AG08396 (cell line): ENCODE measurements around the gene PRICKLE2.

Source experiments
- DNase-seq: peaks from one replicate; pipeline ENCODE4 v3.0.0; 2012; ENCODE audit warnings: low spot score, mixed read lengths

PRICKLE2 gene

DNA sequence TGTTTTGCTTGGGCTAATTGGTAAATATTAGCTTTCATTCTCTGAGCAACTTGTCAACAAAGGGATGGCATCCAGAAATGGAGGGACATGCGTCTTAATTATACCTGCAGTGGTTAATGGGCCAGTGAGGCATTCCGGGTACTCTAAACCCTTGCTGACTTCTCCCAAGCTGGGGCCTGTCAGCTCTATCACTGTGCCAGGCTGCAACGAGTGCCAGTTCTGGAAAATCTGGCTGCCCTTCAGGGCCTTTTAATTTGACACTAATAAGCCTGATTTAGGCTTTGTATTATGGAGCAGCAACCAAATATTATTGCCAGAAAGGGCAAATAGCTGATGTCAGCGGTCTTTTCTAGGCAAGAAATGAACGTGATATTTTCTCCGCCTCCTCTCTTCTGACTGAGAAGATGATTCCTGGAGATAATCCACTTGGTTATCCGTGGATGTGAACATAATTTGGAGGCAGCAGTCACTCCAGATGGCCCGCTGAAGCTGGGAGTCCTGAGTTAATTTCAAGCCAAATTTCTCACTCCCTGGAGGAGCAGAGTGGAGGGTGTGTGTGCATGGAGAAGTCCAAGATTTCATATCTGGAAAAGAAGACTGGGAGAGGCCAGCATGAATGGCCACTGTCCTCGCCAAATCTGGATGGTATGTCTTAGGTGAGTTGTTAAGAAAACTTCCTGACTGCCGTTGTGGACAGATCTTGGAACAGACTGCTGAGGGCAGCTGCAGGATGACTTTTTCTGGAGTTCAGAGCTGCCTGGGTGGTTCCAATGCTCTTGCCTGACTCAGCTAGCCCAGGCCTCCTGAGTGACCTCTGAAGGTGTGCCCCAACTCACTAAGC, 157.5 kb downstream of the PRICKLE2 start:
- no peak for DNase-seq

DNA sequence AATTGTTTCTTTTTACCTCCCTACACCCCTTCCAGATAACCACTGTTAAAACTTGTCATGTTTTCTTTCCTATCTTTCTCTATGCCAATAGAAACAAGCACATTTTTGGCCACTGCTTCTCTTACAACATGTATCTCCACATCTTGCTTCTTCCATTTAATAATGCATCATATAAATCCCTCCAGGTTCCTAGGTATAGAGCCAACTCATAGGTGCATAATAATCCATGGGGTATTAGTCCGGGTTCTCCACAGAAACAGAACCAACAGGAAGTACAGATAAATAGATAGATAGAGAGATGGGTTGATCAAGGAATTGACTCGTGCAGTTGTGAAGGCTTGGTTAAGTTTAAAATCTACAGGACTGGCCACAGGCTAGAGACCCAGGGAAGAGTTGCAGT, 160.5 kb downstream of the PRICKLE2 start:
- DNase-seq: no peak

DNA sequence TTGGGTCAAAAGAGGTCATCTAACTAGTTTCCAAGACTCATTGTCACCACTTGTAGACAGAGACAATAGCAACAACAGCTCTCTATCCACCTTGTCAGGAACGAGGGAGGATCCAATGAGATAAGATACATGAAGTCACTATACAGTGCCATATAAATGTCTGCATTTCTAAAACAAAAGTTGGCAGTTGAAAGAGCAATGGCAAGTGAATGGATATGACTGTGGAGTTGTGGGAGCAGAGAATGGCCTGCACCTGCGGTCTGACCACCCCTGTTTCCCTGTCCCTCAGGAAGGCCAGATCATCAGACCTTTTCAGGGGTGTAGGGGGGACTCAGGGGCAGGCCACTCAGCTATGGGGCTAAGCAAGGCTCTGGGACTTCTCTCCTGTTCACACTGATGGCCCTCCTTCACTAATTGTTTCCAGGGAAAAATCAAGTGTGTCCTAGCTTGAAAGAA, 161.3 kb downstream of the PRICKLE2 start:
- DNase-seq: no peak

GRCh38 chr3:64063207-64063982, 161.9 kb downstream of the PRICKLE2 start:
- DNase-seq: no peak

- DNase-seq: no peak
These were observed 163.6 kb downstream of the PRICKLE2 start for GRCh38 chr3:64061628-64062027.

DNA sequence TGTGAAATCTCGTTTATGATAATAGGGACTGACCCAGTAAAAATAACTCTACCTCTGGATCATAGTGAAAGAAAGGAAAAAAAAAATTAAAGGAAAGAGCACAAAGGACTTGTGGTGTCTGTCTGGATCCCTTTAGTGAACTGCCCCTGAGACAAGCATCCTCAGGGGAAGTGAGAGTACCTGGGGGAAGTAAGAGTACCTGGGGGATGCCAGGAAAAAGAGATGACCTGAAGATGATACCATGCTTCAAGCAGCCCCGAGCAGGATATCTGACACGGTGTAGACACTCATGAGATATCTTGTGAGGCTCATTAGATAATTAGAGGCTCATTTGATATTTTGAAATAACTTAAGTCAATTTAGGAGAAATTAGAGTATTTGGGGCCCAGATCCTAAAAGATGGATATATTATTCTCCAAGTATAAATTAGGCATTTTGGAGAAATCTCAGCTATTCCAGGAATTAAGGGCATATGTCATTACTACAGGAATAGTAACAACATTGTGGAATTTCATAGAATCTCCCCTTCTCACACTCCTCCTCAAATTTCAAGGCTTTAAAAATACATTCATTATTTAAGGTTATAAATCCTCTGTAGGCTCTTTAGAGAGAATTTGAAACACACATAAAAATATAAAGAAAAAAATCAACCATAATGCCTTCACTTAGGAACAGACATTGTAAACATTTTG, 165.6 kb downstream of the PRICKLE2 start:
- no peak for DNase-seq

DNA sequence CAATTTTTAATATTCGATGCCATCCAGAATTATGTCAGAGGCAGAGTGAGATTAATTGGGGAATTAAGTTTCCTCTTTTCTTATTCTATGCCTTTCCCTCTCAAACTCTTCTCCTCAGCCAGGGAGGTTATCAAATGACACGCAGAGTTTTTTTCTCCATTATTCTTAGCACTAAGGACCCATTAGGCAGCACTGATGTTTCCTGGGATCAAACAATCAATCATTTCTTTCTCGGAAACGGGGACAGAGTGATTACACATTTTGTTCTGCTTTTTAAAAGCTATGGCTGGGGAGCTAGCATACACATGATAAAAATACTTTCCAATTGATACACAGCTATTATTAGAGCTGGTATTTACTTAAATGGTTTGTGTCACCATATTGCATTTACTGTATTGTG, 166.7 kb downstream of the PRICKLE2 start:
- DNase-seq: no peak

DNA sequence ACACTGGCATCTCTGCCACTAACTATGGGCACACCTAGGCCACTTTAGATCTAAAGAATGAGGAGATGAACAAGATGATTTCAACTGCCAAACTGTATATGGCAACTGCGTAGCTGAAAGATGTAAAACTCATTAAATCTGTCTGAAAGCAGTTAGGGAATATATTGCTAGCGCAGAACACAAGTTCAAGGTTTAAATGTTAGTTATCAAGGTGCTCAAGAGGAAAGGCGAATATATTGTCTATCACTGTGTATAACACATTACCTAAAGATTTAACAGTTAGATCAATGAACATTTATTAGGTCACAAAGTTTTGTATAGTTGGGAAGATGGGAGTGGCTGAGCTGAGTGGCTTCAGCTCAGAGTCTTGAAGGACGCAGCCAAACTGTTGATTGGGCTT, 168.0 kb downstream of the PRICKLE2 start:
- DNase-seq: no peak

DNA sequence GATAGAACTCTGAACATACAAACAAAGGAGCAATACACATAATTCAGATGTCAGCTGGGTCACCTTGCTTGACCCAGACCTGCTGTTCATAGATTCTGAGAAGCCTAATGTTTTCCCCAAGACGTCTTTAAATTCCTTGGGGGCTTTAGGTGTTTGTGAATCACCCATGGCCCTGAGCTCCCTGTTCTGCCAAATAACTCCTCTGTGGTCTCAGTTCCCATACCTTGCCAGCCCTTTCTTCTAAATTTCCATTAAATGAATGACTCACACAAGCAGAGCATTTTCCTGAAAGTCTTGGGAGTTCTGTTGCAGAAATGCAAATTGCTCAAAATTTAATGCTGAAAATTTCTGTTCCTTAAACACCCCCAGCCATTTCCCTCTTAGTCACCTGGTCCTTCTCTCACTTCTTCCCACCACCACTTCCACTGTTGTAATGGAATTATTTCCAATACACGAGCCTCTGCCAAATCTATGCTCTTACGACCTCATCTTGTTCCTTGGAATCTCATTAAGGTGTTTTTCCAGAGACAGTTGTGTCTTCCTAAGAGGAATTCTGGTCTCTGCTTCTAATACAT, 168.6 kb downstream of the PRICKLE2 start:
- no peak for DNase-seq

DNA sequence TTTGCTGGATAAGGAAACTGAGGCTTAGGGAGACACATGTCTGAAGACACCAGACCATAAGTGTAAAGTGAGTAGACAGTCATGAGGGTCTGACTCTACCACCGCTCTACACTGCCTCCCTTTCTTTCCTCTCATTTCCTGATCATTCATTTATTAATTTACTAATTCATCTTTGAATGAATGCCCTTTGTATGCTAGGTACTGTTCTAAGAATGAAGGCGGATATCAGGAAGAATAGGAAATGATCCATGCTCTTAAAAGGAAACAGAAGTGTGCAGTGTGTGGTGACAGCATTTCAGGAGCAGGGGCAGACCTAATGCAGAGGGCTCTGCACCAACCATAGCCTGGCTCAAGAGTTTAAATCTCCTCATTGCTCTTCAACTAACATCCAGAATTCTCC, 170.2 kb downstream of the PRICKLE2 start:
- no peak for DNase-seq

DNA sequence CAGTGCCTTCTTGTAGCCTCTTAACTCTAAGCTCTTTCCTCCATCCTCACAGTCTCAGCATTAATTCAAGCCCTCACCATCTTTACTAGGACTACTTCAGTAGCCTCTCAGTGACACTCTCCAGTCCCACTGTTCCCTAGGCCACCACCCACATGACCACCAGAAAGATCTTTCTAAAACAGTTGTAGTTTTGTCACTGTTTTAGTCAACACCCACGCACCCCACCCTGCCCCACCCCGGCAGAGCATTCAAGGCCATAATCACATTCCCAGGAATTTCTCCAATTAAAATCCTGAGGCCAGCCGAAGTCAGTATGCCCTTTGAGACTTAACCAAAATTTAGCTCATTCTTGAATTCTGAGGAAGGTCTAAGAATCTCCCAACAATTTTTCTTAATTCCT, 170.8 kb downstream of the PRICKLE2 start:
- no peak for DNase-seq

- no peak for DNase-seq
These were observed 171.7 kb downstream of the PRICKLE2 start for GRCh38 chr3:64053581-64053980.

DNA sequence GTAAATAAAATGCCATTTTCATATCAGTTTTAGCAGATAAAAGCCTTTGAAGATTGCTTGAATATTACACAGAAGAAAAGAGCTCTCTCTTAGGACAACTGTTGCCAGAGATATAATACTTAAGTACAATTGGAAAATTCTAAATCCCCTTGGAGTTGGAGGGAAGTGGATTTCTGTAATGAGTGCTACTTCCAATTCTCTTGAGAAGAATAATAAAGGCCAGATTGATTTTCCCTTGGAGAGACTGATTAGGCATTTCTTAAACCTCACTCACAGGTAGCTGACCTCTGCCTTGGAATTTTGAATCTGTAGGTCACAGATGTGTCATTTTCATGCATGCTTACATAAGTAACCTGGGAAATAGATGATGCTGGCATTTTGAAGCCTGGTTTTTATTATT, 172.1 kb downstream of the PRICKLE2 start:
- no peak for DNase-seq

DNA sequence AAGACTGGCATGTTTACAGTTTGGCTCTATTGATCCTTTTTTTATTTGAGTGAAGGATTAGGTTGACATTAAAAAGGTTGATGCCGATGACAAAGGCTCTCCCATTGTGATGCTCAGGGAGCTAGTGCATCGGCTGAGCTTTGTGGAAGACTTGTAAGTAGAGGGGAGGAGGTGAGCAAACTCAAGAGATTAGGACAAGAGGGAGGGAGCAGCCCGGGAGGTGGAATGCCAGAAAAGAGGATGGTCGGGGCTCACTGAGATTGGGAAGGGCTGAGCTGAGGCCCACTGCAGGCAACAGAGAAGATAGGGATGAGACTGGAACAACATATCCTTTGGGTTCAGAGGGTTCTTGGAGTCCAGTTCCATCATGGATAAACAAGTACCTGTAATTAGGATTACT, 175.4 kb downstream of the PRICKLE2 start:
- DNase-seq: no peak

- no peak for DNase-seq
These were observed 176.1 kb downstream of the PRICKLE2 start for GRCh38 chr3:64049136-64049535.

DNA sequence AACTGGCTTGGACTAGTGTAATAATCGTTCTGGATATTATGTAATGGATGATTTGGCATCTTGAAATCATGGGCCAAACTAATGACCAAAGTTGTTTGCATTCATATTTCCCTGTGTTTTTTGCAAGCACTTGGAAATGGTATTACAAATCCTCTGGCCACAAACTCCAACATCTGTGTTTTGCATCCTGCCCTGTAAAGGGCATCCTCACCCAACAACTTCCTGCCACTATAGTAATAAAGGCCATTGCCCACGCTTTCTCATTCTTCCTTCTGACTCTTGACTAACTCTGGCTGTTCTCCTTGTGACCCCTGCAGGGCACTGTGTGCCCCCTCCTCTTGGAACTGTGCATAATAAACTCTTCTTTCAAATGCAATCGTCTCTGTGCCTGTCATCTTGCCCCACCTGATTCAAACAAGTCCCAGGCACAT, 176.6 kb downstream of the PRICKLE2 start:
- no peak for DNase-seq

- DNase-seq: no peak
These were observed 177.5 kb downstream of the PRICKLE2 start for GRCh38 chr3:64047787-64048186.

- DNase-seq: no peak
These were observed 178.2 kb downstream of the PRICKLE2 start for GRCh38 chr3:64046996-64047594.

GRCh38 chr3:64046592-64046991, 178.7 kb downstream of the PRICKLE2 start:
- no peak for DNase-seq

- DNase-seq: no peak
These were observed 182.3 kb downstream of the PRICKLE2 start for GRCh38 chr3:64042952-64043351.
